H9 (cell line): ENCODE results near the gene ARFGAP2. TPM values are rescaled to one million over a fixed set of nuclear protein-coding genes. Genes with fewer than 3 reads are reported as not detected.
"Not testable (repeated sequence)": the region's sequence is repeated elsewhere in the genome, so short reads cannot be mapped to it uniquely, and the experiment has no call there.

Experiments used
- DNase-seq: peaks from one replicate; pipeline ENCODE4 v3.0.0-alpha.2; 2017
- H2AFZ ChIP-seq: one replicate; pipeline ENCODE4 v1.6.1; 2013; ENCODE audit warnings: mild to moderate bottlenecking, low read length, control low read depth, moderate library complexity
- H2AK5ac ChIP-seq: 2 replicates; pipeline ENCODE4 v1.6.1; 2013; ENCODE audit warnings: low read length, control low read depth, mixed read lengths; ENCODE audit not compliant: insufficient read length
- H2BK120ac ChIP-seq: one replicate; pipeline ENCODE4 v1.6.1; 2013; ENCODE audit warnings: low read depth, mild to moderate bottlenecking, low read length, control low read depth, inconsistent platforms; ENCODE audit not compliant: poor library complexity, severe bottlenecking
- H2BK12ac ChIP-seq: 2 replicates; pipeline ENCODE4 v1.6.1; 2013; ENCODE audit warnings: low read length, control low read depth, mixed read lengths, low read depth; ENCODE audit not compliant: insufficient read length
- H2BK15ac ChIP-seq: 2 replicates; pipeline ENCODE4 v1.6.1; 2013; ENCODE audit warnings: low read depth, low read length, control low read depth
- H2BK20ac ChIP-seq: one replicate; pipeline ENCODE4 v1.6.1; 2013; ENCODE audit warnings: low read depth, mild to moderate bottlenecking, low read length, control low read depth, inconsistent platforms; ENCODE audit not compliant: poor library complexity, severe bottlenecking
- H2BK5ac ChIP-seq: 2 replicates; pipeline ENCODE4 v1.6.1; 2013; ENCODE audit warnings: low read length, control low read depth, mixed read lengths; ENCODE audit not compliant: insufficient read length
- H3K14ac ChIP-seq: 2 replicates; pipeline ENCODE4 v1.6.1; 2013; ENCODE audit warnings: low read length, control low read depth; ENCODE audit not compliant: insufficient read depth
- H3K18ac ChIP-seq: 2 replicates; pipeline ENCODE4 v1.6.1; 2013; ENCODE audit warnings: low read depth, mild to moderate bottlenecking, mixed read lengths, low read length, control low read depth; ENCODE audit not compliant: insufficient read length
- H3K23ac ChIP-seq: 2 replicates; pipeline ENCODE4 v1.6.1; 2013; ENCODE audit warnings: low read length, control low read depth, mixed read lengths, low read depth; ENCODE audit not compliant: insufficient read length
- H3K23me2 ChIP-seq: 2 replicates; pipeline ENCODE4 v1.6.1; 2013; ENCODE audit warnings: low read depth, mild to moderate bottlenecking, mixed read lengths, low read length, control low read depth; ENCODE audit not compliant: insufficient read length, poor library complexity, severe bottlenecking
- H3K27ac ChIP-seq: 2 replicates; pipeline ENCODE4 v1.5.1; 2013; ENCODE audit warnings: low read length, control low read depth, mixed read lengths, low read depth; ENCODE audit not compliant: insufficient read length
- H3K27me3 ChIP-seq: 2 replicates; pipeline ENCODE4 v1.6.1; 2013; ENCODE audit warnings: low read length, control low read depth, inconsistent platforms; ENCODE audit not compliant: insufficient read depth
- H3K4ac ChIP-seq: 2 replicates; pipeline ENCODE4 v1.6.1; 2013; ENCODE audit warnings: low read depth, mild to moderate bottlenecking, control low read depth, inconsistent platforms, low read length, moderate library complexity
- H3K4me1 ChIP-seq: 2 replicates; pipeline ENCODE4 v1.6.1; 2013; ENCODE audit warnings: low read length, control low read depth, inconsistent platforms; ENCODE audit not compliant: insufficient read depth
- H3K4me2 ChIP-seq: 2 replicates; pipeline ENCODE4 v1.6.1; 2013; ENCODE audit warnings: low read length, control low read depth, mixed read lengths; ENCODE audit not compliant: insufficient read length, insufficient read depth
- H3K56ac ChIP-seq: 2 replicates; pipeline ENCODE4 v1.6.1; 2013; ENCODE audit warnings: low read depth, mild to moderate bottlenecking, mixed read lengths, low read length, control low read depth; ENCODE audit not compliant: insufficient read length
- H3K79me1 ChIP-seq: 2 replicates; pipeline ENCODE4 v1.6.1; 2013; ENCODE audit warnings: low read depth, mild to moderate bottlenecking, moderate library complexity, low read length, control low read depth, inconsistent platforms; ENCODE audit not compliant: insufficient read depth, poor library complexity, severe bottlenecking
- H3K79me2 ChIP-seq: 2 replicates; pipeline ENCODE4 v1.6.1; 2013; ENCODE audit warnings: low read length, control low read depth, inconsistent platforms; ENCODE audit not compliant: insufficient read depth
- H3K9ac ChIP-seq: 2 replicates; pipeline ENCODE4 v1.6.1; 2013; ENCODE audit warnings: low read length, control low read depth, mixed read lengths; ENCODE audit not compliant: insufficient read length; ENCODE audit errors: extremely low read depth
- H3K9me3 ChIP-seq: one replicate; pipeline ENCODE4 v1.6.1; 2013; ENCODE audit warnings: low read depth, low read length, inconsistent platforms; ENCODE audit not compliant: control insufficient read depth
- H3T11ph ChIP-seq: one replicate; pipeline ENCODE4 v1.6.1; 2013; ENCODE audit warnings: mild to moderate bottlenecking, low read length, control low read depth, inconsistent platforms
- H4K20me1 ChIP-seq: one replicate; pipeline ENCODE4 v1.6.1; 2013; ENCODE audit not compliant: control insufficient read depth, insufficient read length, insufficient read depth
- H4K5ac ChIP-seq: 2 replicates; pipeline ENCODE4 v1.6.1; 2013; ENCODE audit warnings: low read depth, mild to moderate bottlenecking, mixed read lengths, low read length, control low read depth; ENCODE audit not compliant: insufficient read length
- H4K8ac ChIP-seq: replicated peaks from 2 replicates; pipeline ENCODE4 v1.6.1; 2013; ENCODE audit warnings: low read length, control low read depth, mixed read lengths, low read depth; ENCODE audit not compliant: insufficient read length
- H4K91ac ChIP-seq: 2 replicates; pipeline ENCODE4 v1.6.1; 2013; ENCODE audit warnings: low read depth, mild to moderate bottlenecking, moderate library complexity, mixed read lengths, low read length, control low read depth; ENCODE audit not compliant: insufficient read length
- H3K27ac Mint-ChIP-seq, 3 experiments: 2 replicates in 2 of 3; 3 replicates in 1 of 3; pipeline ENCODE4 v1.8.0; 2020 to 2021; ENCODE audit warnings: mixed read lengths in 3 of 3, mild to moderate bottlenecking in 1 of 3, moderate library complexity in 1 of 3
- H3K27me3 Mint-ChIP-seq: 2 replicates; pipeline ENCODE4 v1.8.0; 2021; ENCODE audit warnings: low read depth, mild to moderate bottlenecking, moderate library complexity, mixed read lengths
- H3K36me3 Mint-ChIP-seq, 3 experiments: 2 replicates in 2 of 3; 3 replicates in 1 of 3; pipeline ENCODE4 v1.8.0; 2020 to 2021; ENCODE audit warnings: low read depth in 3 of 3, mixed read lengths in 3 of 3; ENCODE audit not compliant: insufficient read depth in 1 of 3
- H3K4me1 Mint-ChIP-seq, 2 experiments: 2 replicates each; pipeline ENCODE4 v1.8.0; 2020; ENCODE audit warnings: mixed read lengths in 2 of 2
- H3K4me3 Mint-ChIP-seq, 2 experiments: 2 replicates in 1 of 2; 3 replicates in 1 of 2; pipeline ENCODE4 v1.8.0; 2020 to 2021; ENCODE audit warnings: mild to moderate bottlenecking in 2 of 2, mixed read lengths in 2 of 2, moderate library complexity in 1 of 2
- H3K9me3 Mint-ChIP-seq, 2 experiments: 2 replicates in 1 of 2; 3 replicates in 1 of 2; pipeline ENCODE4 v1.8.0; 2020; ENCODE audit warnings: mild to moderate bottlenecking in 2 of 2, mixed read lengths in 2 of 2, moderate library complexity in 1 of 2
- WGBS: extraction: QIAGEN DNeasy Blood & Tissue Kit; methylation state at CpG from one replicate; pipeline ENCODE4 v1.1.7; 2013; ENCODE audit warnings: missing lambda C conversion rate, low lambda C conversion rate, mixed read lengths; ENCODE audit not compliant: insufficient read length; ENCODE audit errors: extremely low coverage; 5-methylcytosine and 5-hydroxymethylcytosine counted together
- total RNA-seq: library from RNA; stranded (reverse); gene quantifications from 2 replicates; pipeline ENCODE4 v1.2.1, GENCODE V29; 2021
- TF ChIP-seq, protein P1 (sequence below): fragments of 200-600 bp; sonication (generic); conservative IDR thresholded peaks from 3 replicates; pipeline ENCODE4 v1.8.0; 2021; ENCODE audit warnings: antibody characterized with exemption, mild to moderate bottlenecking

ARFGAP2 gene
- total RNA-seq, 1 experiment from 2014 or later, result 72.3 TPM

DNA sequence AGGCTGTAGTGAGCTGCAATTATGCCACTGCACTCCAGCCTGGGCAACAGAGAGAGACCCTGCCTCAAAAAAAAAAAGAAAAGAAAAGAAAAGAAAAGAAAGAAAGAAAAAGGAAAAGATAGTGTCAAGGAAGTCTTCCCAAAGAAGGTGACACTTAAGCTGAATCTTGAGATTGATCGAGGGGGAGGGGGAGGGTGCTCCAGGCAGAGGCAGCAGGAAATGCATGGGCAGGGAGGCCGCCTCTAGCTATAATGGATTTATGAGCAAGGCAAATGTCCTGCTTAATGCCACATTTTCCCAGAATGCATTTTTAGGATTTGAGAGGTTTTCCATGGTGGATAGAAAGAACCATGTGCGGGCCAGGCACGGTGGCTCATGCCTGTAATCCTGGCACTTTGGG, 24.3 kb upstream of the ARFGAP2 start:
- no CpG with 5 or more reads among the region's 4 CpGs for WGBS
- no peaks in the 10 kb centered on the region for H4K20me1 ChIP-seq
- no peak overlapping the region for H2BK12ac ChIP-seq
- H3K79me1 ChIP-seq, result no peaks in the 10 kb centered on the region
- H4K8ac ChIP-seq, result no peak overlapping the region
- no peak overlapping the region for H3T11ph ChIP-seq
- no peaks in the 10 kb centered on the region for H3K9me3 ChIP-seq
- no peak overlapping the region for H2AK5ac ChIP-seq
- no peak overlapping the region for H3K14ac ChIP-seq
- H3K27ac ChIP-seq, result no peak overlapping the region
- no peaks in the 10 kb centered on the region for H3K23me2 ChIP-seq
- no peak overlapping the region for H3K18ac ChIP-seq
- no peak overlapping the region for H2BK5ac ChIP-seq
- H3K4ac ChIP-seq, result no peak overlapping the region
- no peaks in the 10 kb centered on the region for H3K27me3 ChIP-seq
- H3K9me3 Mint-ChIP-seq, result no peaks in the 10 kb centered on the region
- no peak overlapping the region for H4K5ac ChIP-seq
- no peaks in the 10 kb centered on the region; the same call in 1 of the 2 replicates for H3K4me1 ChIP-seq
- no peak overlapping the region for H3K4me3 Mint-ChIP-seq
- peaks cover 8 to 9% of the 10 kb centered on the region in 2 experiments for H3K4me1 Mint-ChIP-seq
- no peak overlapping the region for H3K4me2 ChIP-seq
- H2BK120ac ChIP-seq, result no peak overlapping the region
- no peak overlapping the region for H2BK15ac ChIP-seq
- no peak overlapping the region for H3K56ac ChIP-seq
- TF ChIP-seq, protein P1, sequence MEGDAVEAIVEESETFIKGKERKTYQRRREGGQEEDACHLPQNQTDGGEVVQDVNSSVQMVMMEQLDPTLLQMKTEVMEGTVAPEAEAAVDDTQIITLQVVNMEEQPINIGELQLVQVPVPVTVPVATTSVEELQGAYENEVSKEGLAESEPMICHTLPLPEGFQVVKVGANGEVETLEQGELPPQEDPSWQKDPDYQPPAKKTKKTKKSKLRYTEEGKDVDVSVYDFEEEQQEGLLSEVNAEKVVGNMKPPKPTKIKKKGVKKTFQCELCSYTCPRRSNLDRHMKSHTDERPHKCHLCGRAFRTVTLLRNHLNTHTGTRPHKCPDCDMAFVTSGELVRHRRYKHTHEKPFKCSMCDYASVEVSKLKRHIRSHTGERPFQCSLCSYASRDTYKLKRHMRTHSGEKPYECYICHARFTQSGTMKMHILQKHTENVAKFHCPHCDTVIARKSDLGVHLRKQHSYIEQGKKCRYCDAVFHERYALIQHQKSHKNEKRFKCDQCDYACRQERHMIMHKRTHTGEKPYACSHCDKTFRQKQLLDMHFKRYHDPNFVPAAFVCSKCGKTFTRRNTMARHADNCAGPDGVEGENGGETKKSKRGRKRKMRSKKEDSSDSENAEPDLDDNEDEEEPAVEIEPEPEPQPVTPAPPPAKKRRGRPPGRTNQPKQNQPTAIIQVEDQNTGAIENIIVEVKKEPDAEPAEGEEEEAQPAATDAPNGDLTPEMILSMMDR, result no peak
- H3K9ac ChIP-seq, result no peak overlapping the region
- no peak overlapping the region for H2AFZ ChIP-seq
- no peaks in the 10 kb centered on the region; the same call in none of the 2 replicates for H3K27me3 Mint-ChIP-seq
- no peak overlapping the region for H4K91ac ChIP-seq
- H3K23ac ChIP-seq, result no peak overlapping the region
- H3K27ac Mint-ChIP-seq, result no peak overlapping the region; a peak in 1 of 7 replicates
- no peak overlapping the region for H2BK20ac ChIP-seq
- H3K36me3 Mint-ChIP-seq, result no peaks in the 10 kb centered on the region
- DNase-seq, result no peak
- no peaks in the 10 kb centered on the region for H3K79me2 ChIP-seq

DNA sequence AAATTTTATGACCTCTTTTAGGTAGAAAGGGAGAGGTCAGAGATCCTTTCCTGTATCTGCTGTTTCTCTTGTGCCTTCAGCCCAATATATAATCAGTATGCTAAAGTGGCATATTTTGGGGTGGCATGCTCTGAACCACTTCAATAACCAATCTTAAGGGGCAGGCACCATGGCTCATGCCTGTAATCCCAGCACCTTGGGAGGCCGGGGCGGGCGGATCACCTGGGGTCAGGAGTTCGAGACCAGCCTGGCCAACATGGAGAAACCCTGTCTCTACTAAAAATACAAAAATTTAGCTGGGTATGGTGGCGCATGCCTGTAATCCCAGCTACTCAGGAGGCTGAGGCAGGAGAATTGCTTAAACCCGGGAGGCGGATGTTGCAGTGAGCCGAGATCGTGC, 21.5 kb upstream of the ARFGAP2 start:
- H3K4ac ChIP-seq, H2AFZ ChIP-seq, H3K23me2 ChIP-seq, H3K79me1 ChIP-seq, H3K27me3 ChIP-seq, H3K27ac Mint-ChIP-seq, H3K27ac ChIP-seq, H3K23ac ChIP-seq, DNase-seq, H3K4me3 Mint-ChIP-seq, H3K36me3 Mint-ChIP-seq, H2BK15ac ChIP-seq, H2BK20ac ChIP-seq, H3T11ph ChIP-seq, H3K9ac ChIP-seq, H3K56ac ChIP-seq, H3K14ac ChIP-seq, H3K9me3 ChIP-seq, H3K4me1 ChIP-seq, H4K91ac ChIP-seq, H3K27me3 Mint-ChIP-seq, H3K4me2 ChIP-seq, H4K8ac ChIP-seq, H3K18ac ChIP-seq, H4K5ac ChIP-seq, H3K4me1 Mint-ChIP-seq, H2BK5ac ChIP-seq, H2AK5ac ChIP-seq, H2BK12ac ChIP-seq, H3K79me2 ChIP-seq, H4K20me1 ChIP-seq, H2BK120ac ChIP-seq, H3K9me3 Mint-ChIP-seq: not testable (repeated sequence)
- no CpG with 5 or more reads among the region's 9 CpGs for WGBS
